GM19328 (cell line): Measurements from ENCODE around the gene THBS2.

Experiments used
- ATAC-seq: cut with Tn5 transposase; IDR thresholded peaks from one replicate; pipeline ENCODE4 v1.9.1; 2021; ENCODE audit warnings: mild to moderate bottlenecking, moderate library complexity; ENCODE audit not compliant: unreplicated experiment

Gene THBS2

GRCh38 chr6:169251371-169251802 is 2.3 kb downstream of the THBS2 start:
- ATAC-seq, result no peak

DNA sequence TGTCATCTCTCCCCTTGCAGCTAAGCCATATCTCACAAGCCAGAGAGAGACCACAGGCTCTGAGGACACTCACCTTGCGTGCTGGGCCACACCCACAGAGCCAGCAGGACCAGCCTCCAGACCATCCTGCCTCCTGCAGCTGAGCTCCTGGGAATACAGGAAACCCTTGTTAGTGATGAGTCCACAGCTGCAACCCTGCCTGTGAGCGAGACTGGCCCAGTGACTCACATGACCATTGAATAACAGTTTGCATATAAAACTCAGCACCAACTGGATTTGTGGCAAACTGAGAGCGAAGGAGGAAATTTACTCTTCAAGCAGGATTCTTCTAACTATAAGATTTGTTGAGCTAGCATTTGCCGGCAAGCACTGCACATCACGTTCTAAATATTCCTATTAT is 3.0 kb downstream of the THBS2 start:
- ATAC-seq, result no peak

GRCh38 chr6:169249057-169249456 is 4.6 kb downstream of the THBS2 start:
- no peak for ATAC-seq

DNA sequence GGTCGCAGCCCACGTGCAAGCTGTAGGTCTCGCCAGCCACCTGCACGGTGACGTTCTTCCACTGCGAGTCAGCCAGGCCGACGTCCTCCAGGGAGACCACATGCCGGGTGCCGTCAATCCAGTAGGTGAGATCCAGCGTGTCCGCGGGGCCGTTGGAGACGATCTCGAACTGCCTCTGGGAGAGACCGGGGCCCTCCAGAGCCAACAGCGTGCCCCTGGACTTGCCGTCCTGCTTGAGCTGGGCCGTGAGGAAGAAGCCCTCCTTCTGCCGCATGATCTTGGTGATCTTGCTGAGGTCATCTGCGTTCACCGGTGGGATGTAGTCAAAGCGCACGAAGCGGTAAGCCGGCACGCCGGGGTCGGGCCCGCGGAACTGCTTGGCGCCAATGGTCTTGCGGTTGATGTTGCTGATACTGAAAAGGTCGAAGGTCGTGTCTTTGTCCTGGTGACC is 5.1 kb downstream of the THBS2 start:
- no peak for ATAC-seq

DNA sequence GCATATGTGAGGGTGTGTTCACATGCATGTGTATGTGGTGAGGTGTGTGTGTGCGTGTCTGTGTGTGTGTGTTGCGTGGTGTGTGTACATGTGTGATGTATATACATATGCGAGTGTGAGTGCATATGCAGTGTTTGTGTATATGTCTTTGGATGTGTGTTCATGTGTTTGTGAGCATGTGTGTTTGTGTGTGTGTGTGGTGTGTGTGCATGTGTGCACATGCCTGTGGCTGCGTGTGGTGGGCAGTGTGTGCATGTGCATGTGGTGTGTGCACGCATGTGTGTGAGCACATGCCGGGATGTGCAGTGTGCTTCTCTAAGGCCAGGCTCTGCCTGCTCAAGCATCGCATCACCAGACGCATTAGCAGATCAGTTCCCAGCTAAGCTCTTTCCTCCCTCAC is 5.7 kb downstream of the THBS2 start:
- ATAC-seq, result no peak

GRCh38 chr6:169247419-169247818 is 6.2 kb downstream of the THBS2 start:
- no peak for ATAC-seq

GRCh38 chr6:169246445-169246844 is 7.2 kb downstream of the THBS2 start:
- no peak for ATAC-seq

DNA sequence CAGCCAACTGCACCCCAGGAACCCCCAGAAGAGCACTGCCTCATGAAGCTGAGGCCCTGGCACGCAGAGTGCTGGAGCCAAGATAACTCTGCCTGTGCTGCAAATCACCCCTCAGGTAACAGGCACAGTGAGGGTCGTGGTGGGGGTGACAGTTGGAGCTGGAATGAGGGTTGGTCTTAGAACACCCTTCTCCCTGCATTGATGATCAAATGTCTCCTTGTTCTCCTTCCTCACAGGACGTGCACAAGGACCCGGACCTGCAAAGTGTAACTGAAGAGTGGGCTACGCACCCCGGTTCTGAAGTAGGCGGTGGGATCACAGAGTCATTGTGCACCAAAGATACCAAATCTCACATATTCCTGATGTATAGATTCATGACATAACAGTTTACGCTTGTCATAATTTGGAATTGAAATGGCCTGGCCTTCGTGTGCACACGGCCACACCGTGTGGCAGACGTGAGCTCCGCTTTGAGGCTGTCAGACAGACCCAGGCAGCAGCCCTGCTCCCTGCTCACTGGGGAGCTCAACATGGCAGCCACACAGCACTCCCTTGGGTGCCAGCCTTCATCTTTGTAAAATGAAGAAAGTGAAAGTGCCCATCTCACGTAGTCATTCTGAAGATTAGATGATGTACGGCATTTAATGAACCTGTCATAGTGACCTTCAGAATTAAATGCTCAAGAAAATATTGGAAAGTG is 8.8 kb downstream of the THBS2 start:
- ATAC-seq, result no peak

GRCh38 chr6:169243661-169244060 is 10.0 kb downstream of the THBS2 start:
- ATAC-seq, result no peak

GRCh38 chr6:169243186-169243585 is 10.5 kb downstream of the THBS2 start:
- ATAC-seq, result no peak

- ATAC-seq, result no peak
These were observed 11.8 kb downstream of the THBS2 start for GRCh38 chr6:169241688-169242350.

- no peak for ATAC-seq
These were observed 12.9 kb downstream of the THBS2 start for GRCh38 chr6:169240591-169241390.

- ATAC-seq, result no peak
These were observed 13.5 kb downstream of the THBS2 start for GRCh38 chr6:169240125-169240524.

DNA sequence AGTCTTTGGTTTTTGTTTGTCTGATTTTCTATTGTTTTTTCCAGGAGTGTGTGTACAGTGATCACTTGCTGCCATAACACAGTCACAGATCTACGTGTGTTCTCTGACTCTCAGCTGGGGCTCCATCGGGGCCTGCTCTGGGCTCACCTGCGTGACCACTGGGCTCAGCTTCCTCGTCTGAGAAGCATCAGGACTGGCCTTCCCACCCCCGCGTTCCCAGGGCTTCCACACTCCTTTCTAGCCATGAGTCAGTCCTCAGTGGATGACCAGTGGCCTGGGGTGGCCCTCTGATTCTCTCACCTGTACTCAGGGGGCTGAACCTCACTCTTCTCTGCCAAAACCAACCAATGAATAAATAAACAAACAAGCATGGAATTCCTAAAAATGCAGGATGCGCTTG is 14.5 kb downstream of the THBS2 start:
- no peak for ATAC-seq

GRCh38 chr6:169238766-169239165 is 14.9 kb downstream of the THBS2 start:
- no peak for ATAC-seq

DNA sequence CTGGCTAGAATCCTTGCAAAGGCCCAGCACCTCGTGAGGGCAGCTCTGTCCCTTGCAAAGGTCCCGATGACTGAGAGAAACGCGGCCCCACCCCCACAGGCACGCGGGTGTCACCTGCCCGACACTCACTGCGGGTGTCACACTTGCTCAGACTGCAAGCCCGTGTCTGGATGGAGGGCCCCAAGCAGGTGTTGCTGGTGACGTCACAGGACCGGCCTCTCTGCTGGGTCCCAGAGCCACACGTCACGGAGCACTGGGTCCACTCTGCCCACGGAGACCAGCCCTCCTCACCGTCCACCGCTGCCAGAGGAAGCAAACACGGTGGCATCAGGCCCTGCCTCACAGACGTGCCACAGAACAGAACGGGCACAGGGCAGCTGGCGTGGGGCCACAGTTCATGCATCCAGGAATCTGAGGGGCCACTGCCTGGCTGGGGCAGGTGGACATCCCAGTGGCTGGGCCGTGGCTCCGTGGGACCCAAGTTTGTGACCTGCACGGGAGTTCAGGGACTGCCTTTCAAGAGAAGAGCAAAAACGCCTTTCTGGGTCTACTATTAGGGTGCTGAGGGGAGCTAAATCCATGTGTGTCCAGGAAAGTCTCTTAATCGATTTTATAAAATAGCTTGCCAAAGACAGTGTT is 16.0 kb downstream of the THBS2 start:
- no peak for ATAC-seq

DNA sequence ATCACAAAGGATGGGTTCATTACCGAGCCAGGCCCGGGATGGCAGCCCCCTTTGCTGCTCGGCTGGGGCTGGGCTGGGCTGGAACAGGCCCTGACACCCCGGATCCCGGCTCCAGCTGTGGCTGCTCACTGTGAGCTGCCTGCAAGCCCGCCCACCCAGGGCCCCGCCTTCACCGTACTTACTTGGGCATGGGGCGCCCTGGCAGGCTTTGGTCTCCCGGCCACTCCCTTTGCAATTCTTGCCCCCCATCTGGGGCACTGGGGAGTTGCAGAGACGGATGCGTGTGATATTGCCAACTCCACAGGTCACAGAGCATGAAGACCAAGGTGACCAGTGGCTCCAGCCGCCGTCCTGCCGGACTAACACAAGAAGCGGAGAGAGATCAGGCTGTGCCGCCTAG is 16.7 kb downstream of the THBS2 start:
- ATAC-seq, result no peak

DNA sequence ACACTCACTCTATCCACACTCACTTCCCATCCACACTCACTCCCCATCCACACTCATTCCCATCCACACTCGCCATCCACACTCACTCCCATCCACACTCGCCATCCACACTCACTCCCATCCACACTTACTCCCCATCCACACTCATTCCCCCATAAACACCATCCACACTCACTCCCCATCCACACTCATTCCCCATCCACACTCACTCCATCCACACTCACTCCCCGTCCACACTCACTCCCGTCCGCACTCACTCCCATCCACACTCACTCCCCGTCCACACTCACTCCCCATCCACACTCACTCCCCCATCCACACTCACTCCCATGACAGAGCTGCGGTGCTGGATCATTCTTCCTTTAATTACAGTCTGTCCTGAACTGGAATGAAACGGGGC is 17.1 kb downstream of the THBS2 start:
- ATAC-seq, result no peak

GRCh38 chr6:169235286-169235685 is 18.4 kb downstream of the THBS2 start:
- no peak for ATAC-seq

GRCh38 chr6:169234634-169235033 is 19.0 kb downstream of the THBS2 start:
- no peak for ATAC-seq

- ATAC-seq, result no peak
These were observed 19.8 kb downstream of the THBS2 start for GRCh38 chr6:169233832-169234231.
